HG02759 (cell line): ENCODE results near the gene AMMECR1.
"Not testable (repeated sequence)": the region's sequence is repeated elsewhere in the genome, so short reads cannot be mapped to it uniquely, and the experiment has no call there.

Source experiments
- ATAC-seq: cut with Tn5 transposase; IDR thresholded peaks from one replicate; pipeline ENCODE4 v1.9.1; 2021; ENCODE audit warnings: mild to moderate bottlenecking, moderate library complexity; ENCODE audit not compliant: unreplicated experiment

The AMMECR1 gene

GRCh38 chrX:110317820-110318663, at the start of gene AMMECR1:
Gene AMMECR1, minus strand, starts transcription at chrX:110318085. Its CDS starts 14 bp downstream, at chrX:110318071.
- ATAC-seq, result peak; percentile 83

- no peak for ATAC-seq
These were observed 45.4 kb upstream of the AMMECR1 start for GRCh38 chrX:110363244-110363643.

GRCh38 chrX:110359273-110359672, 41.4 kb upstream of the AMMECR1 start:
- no peak for ATAC-seq

GRCh38 chrX:110358548-110358947, 40.7 kb upstream of the AMMECR1 start, which contains the start of gene RTL9:
Gene RTL9, plus strand, starts transcription at chrX:110358848. Its CDS starts 91,770 bp downstream, at chrX:110450618.
- no peak for ATAC-seq

- no peak for ATAC-seq
These were observed 28.8 kb upstream of the AMMECR1 start for GRCh38 chrX:110346681-110347080.

GRCh38 chrX:110341189-110342035, 23.5 kb upstream of the AMMECR1 start:
- peak; percentile 80 for ATAC-seq

- ATAC-seq, result no peak
These were observed 21.1 kb upstream of the AMMECR1 start for GRCh38 chrX:110338935-110339334.

GRCh38 chrX:110333458-110333857, 15.6 kb upstream of the AMMECR1 start:
- ATAC-seq, result not testable (repeated sequence)

GRCh38 chrX:110331444-110332030, 13.7 kb upstream of the AMMECR1 start:
- no peak for ATAC-seq

GRCh38 chrX:110328613-110329012, 10.7 kb upstream of the AMMECR1 start:
- not testable (repeated sequence) for ATAC-seq

GRCh38 chrX:110327336-110327735, 9.5 kb upstream of the AMMECR1 start:
- ATAC-seq, result no peak

- ATAC-seq, result no peak
These were observed 8.8 kb upstream of the AMMECR1 start for GRCh38 chrX:110326712-110327111.

GRCh38 chrX:110322603-110323002, 4.7 kb upstream of the AMMECR1 start:
- no peak for ATAC-seq

GRCh38 chrX:110321670-110322069, 3.8 kb upstream of the AMMECR1 start:
- no peak for ATAC-seq

- no peak for ATAC-seq
These were observed 3.2 kb upstream of the AMMECR1 start for GRCh38 chrX:110321081-110321480.

- no peak for ATAC-seq
These were observed 2.6 kb upstream of the AMMECR1 start for GRCh38 chrX:110320381-110320987.

GRCh38 chrX:110318664-110318968, 731 bp upstream of the AMMECR1 start:
- no peak for ATAC-seq

- peak; percentile 24 for ATAC-seq
These were observed 645 bp downstream of the AMMECR1 start for GRCh38 chrX:110317061-110317819.

- ATAC-seq, result no peak
These were observed 1.4 kb downstream of the AMMECR1 start for GRCh38 chrX:110316351-110317060.

- no peak for ATAC-seq
These were observed 2.3 kb downstream of the AMMECR1 start for GRCh38 chrX:110315551-110315950.
